ENCODE data around the gene KDM1B.
"Not testable (repeated sequence)": the region's sequence is repeated elsewhere in the genome, so short reads cannot be mapped to it uniquely, and the experiment has no call there.

Gene KDM1B

DNA sequence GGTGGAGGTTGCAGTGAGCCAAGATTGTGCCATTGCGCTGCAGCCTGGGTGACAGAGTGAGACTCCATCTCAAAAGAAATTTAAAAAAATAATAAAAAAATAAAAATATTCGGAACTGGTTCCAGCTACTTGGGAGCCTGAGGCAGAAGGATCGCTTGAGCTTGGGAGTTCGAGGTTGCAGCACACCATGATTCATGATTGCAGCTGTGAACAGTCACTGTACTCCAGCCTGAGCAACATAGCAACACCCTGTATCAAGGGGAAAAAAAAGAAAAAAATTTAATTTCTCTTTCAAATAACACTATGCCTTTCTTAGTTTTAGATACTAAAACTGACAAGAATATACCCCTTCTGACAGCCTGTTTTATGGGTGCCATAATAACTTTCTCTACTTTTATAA is 10.5 kb downstream of the KDM1B start:
- H3K4me1 Mint-ChIP-seq (ENCODE audit: low read depth) = peaks cover 4% of the 10 kb centered on the region
- peaks cover 76% of the 10 kb centered on the region for H3K36me3 Mint-ChIP-seq (ENCODE audit: low read depth)
- DNase-seq = no peak
- no peak overlapping the region for H3K27ac Mint-ChIP-seq
- no peak overlapping the region for H3K4me3 Mint-ChIP-seq
- no peaks in the 10 kb centered on the region for H3K27me3 Mint-ChIP-seq
- H3K9me3 Mint-ChIP-seq = peaks cover 7% of the 10 kb centered on the region

DNA sequence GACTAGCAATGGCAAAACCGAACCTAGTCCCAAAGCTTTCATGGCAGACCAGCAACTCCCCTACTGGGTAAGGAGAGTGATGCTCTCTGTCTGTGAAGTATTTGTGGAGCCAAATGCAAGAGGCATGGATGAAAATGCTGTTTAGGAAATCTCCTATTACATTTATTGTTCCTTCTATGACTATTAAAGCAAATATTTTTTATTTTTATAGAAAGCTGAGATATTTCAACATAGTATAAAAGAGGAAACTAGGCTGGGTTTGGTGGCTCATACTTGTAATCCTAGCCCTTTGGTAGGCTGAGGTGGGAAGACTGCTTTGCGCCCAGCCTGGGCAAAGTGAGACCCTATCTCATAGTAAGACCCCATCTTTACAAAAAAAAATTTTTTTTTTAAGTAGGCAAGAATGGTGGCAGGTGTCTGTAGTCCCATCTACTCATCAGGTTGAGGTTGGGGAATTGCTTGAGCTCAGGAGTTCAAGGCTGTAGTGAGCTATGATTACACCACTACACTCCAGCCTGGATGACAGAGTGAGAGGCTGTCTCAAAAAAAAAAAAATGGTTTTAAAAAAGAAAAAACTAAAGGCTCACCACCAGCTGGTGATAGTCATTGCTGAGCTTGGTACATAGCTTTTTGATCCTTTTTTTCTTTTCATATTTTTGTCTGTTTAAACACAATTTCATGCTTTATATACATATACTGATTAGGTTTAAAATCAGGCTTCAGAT is 11.3 kb downstream of the KDM1B start:
- H3K4me1 Mint-ChIP-seq (ENCODE audit: low read depth) = no peaks in the 10 kb centered on the region
- H3K4me3 Mint-ChIP-seq = no peak overlapping the region
- H3K9me3 Mint-ChIP-seq = peaks cover 7% of the 10 kb centered on the region
- no peak for DNase-seq
- no peak overlapping the region for H3K27ac Mint-ChIP-seq
- peaks cover 74% of the 10 kb centered on the region for H3K36me3 Mint-ChIP-seq (ENCODE audit: low read depth)
- no peaks in the 10 kb centered on the region for H3K27me3 Mint-ChIP-seq

DNA sequence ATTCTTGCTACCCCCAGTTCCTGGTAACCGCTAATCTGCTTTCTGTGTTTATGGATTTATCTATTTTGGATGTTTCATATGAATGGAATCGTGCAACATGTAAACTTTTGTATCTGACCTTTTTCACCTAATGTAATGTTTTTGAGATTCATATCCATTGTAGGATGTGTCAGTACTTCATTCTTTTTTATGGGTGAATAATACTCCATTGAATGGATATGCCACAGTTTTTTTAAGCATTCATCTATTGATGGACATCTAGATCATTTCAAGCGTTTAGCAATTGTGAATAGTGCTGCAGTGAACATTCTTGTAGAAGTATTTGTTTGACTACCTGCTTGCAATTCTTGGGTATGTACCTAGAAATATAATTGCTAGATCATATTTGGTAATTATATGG is 13.0 kb downstream of the KDM1B start:
- H3K9me3 Mint-ChIP-seq = peaks cover 7% of the 10 kb centered on the region
- no peak overlapping the region for H3K27ac Mint-ChIP-seq
- peaks cover 66% of the 10 kb centered on the region for H3K36me3 Mint-ChIP-seq (ENCODE audit: low read depth)
- no peak for DNase-seq
- no peak overlapping the region for H3K4me3 Mint-ChIP-seq
- H3K27me3 Mint-ChIP-seq = no peaks in the 10 kb centered on the region
- no peaks in the 10 kb centered on the region for H3K4me1 Mint-ChIP-seq (ENCODE audit: low read depth)

DNA sequence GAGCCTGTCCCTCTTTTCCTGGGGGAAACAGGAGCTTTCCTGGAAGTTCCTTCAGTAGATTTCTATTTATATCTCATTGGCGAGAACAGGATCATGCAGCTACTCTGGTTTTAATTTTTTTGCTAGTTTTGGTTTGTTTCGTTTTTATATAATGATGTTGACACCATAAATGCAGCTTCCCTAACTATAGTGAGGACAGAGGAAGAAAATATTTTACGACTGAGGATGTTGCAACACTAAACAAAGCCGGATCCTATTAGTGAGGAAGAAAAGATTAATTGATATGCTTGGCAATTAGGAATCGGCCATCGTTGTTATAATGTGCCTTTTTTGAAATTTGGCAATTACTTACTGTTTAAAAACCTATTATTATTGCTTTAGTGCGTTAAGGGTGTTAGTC is 16.6 kb downstream of the KDM1B start:
- Mint-ChIP-seq H3K4me1 (ENCODE audit: low read depth) (peaks cover 2% of the 10 kb centered on the region), H3K27me3 (no peaks in the 10 kb centered on the region), H3K36me3 (ENCODE audit: low read depth) (peaks cover 71% of the 10 kb centered on the region), H3K9me3 (peaks cover 7% of the 10 kb centered on the region), H3K27ac (no peak overlapping the region), H3K4me3 (no peak overlapping the region)
- DNase-seq = no peak

DNA sequence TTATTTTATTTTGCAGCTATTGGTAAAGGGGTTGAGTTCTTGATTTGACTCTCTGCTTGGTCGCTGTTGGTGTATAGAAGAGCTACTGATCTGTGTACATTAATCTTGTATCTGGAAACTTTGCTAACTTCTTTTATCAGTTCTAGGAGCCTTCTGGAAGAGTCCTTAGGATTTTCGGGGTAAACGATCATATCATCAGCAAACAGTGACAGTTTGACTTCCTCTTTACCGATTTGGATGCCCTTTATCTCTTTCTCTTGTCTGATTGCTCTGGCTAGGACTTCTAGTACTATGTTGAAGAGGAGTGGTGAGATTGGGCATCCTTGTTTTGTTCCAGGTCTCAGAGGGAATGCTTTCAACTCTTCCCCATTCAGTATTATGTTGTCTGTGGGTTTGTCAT is 21.0 kb downstream of the KDM1B start:
- not testable (repeated sequence) for H3K4me1 Mint-ChIP-seq (ENCODE audit: low read depth); H3K4me3 Mint-ChIP-seq; H3K27ac Mint-ChIP-seq; H3K9me3 Mint-ChIP-seq; DNase-seq; H3K27me3 Mint-ChIP-seq
- H3K36me3 Mint-ChIP-seq (ENCODE audit: low read depth) = peaks cover 68% of the 10 kb centered on the region

DNA sequence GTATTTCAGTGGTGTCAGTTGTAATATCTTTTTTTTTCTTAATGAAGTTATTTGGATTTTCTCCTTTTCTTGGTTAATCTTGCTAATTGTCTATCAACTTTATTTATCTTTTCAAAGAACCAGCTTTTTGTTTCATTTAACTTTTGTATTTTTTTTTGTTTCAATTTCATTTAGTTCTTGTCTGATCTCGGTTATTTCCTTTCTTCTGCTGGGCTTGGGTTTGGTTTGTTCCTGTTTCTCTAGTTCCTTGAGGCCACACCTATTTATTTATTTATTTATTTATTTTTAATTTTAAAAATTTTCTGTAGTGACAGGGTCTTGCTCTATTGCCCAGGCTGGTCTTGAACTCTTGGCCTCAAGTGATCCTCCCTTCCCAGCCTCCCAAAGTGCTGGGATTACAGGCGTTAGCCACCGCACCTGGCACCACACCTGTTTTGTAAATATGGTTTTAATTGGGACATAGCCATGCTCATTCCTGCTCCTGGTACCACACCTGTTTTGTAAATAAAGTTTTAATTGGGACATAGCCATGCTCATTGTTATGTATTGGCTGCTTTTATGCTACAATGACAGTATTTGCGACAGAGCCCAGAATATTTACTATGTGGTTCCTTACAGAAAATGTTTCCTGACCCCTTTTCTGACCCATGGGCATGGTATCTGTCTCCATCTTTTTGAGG is 22.2 kb downstream of the KDM1B start:
- Mint-ChIP-seq H3K9me3 (no peaks in the 10 kb centered on the region), H3K4me1 (ENCODE audit: low read depth) (peaks cover 3% of the 10 kb centered on the region), H3K36me3 (ENCODE audit: low read depth) (peaks cover 65% of the 10 kb centered on the region), H3K27ac (no peak overlapping the region), H3K27me3 (no peaks in the 10 kb centered on the region), H3K4me3 (no peak overlapping the region)
- no peak for DNase-seq

DNA sequence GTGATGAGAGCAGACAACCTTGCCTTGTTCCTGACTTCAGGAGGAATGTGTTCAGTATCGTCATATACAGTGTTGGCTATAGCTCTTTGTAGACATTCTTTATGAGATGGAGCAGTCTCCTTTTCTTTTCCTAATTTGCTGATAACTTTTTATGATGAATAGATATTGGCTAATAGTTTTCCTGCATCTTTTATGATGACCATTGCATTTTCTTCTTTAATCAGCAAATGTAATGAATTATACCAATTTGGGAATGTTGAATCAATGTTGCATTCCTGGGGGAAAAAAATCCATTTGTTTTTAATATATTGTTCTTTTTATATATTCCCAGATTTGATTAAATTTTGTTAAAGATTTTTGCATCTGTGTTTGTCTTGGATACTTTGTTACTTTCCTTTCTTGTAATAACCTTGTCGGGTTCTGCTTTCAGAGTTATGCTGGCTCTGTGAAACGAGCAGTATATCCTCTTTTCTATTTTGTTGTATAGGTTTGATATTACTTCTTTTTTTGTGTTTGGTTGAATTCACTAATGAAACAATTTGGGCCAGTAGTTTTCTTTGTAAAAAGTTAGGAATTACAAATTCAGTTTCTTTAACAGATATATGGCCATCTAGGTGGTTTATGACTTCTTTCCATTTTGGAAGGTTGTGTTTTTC is 23.9 kb downstream of the KDM1B start:
- Mint-ChIP-seq H3K9me3 (no peaks in the 10 kb centered on the region), H3K27ac (no peak overlapping the region), H3K4me3 (no peak overlapping the region), H3K4me1 (ENCODE audit: low read depth) (peaks cover 3% of the 10 kb centered on the region), H3K27me3 (no peaks in the 10 kb centered on the region), H3K36me3 (ENCODE audit: low read depth) (peaks cover 68% of the 10 kb centered on the region)
- no peak for DNase-seq

DNA sequence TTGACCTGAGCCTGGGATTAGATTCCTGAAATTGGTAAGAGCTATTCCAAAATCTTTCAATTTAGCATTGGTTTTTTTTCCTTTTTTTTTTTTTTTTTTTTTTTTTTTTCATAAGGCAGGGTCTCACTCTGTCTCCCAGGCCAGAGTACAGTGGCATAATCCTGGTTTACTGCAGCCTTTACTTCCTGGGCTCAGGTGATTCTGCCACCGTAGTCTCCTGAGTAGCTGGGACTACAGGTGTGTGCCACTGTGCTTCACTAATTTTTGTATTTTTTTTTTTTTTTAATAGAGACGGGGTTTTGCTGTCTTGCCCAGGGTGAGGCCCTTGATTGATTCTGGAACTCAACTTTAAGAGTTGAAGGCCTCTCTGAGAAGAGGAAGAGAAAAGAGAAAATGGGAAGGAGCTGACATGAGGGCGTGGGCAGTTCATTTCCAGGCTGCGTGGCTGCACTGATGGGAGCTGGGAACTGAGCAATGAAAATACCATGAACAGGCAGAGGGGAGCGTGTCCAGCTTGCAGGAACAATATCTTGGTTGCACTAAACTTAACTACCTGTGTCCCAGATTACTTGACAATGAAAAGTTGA is 24.6 kb downstream of the KDM1B start:
- no peaks in the 10 kb centered on the region for H3K9me3 Mint-ChIP-seq
- peaks cover 66% of the 10 kb centered on the region for H3K36me3 Mint-ChIP-seq (ENCODE audit: low read depth)
- H3K4me3 Mint-ChIP-seq = no peak overlapping the region

DNA sequence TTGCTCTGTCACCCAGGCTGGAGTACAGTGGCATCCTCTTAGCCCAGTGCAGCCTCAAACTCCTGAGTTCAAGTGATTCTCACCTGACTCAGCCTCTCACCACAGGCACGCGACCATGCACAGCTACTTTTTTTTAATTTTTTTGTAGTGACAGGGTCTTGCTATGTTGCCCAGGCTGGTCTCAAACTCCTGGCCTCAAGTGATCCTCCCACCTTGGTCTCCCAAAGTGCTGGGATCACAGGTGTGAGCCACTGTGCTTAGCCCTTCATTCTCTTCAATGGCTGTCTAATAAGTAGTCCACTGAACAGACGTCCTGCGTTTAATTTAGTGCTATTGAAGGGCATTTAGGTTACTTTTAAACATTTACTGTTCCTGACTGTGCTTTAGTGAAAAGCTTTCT is 27.3 kb downstream of the KDM1B start:
- no peaks in the 10 kb centered on the region for H3K27me3 Mint-ChIP-seq
- H3K4me3 Mint-ChIP-seq = no peak overlapping the region
- no peak for DNase-seq
- no peak overlapping the region for H3K27ac Mint-ChIP-seq
- peaks cover 13% of the 10 kb centered on the region for H3K4me1 Mint-ChIP-seq (ENCODE audit: low read depth)
- peaks cover 65% of the 10 kb centered on the region for H3K36me3 Mint-ChIP-seq (ENCODE audit: low read depth)
- H3K9me3 Mint-ChIP-seq = no peaks in the 10 kb centered on the region

More for the DNA sequence above, 24.6 kb downstream of the KDM1B start:
- H3K27ac Mint-ChIP-seq = no peak overlapping the region
- DNase-seq = no peak
- H3K27me3 Mint-ChIP-seq = no peaks in the 10 kb centered on the region
- peaks cover 6% of the 10 kb centered on the region for H3K4me1 Mint-ChIP-seq (ENCODE audit: low read depth)

DNA sequence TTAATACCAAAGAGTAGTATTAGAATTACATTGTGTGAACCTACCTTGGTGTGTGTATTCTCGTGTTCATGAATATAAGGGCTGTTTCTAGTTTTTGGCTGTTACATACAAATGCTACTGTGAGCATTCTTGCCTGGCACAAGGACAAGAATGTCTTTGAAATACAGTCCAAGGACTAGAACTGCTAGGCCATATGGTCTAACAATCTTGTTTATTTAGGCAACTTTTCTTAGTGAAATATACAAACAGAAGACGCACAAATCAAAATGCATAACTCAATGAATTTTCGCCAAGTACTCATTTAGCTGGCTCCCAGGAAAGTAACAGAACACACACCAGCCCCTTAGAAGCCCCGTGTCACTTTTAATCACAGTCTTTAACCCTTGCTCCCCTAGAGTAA is 28.5 kb downstream of the KDM1B start:
- Mint-ChIP-seq H3K27me3 (no peaks in the 10 kb centered on the region), H3K9me3 (no peaks in the 10 kb centered on the region), H3K27ac (no peak overlapping the region), H3K4me3 (no peak overlapping the region), H3K4me1 (ENCODE audit: low read depth) (peaks cover 12% of the 10 kb centered on the region), H3K36me3 (ENCODE audit: low read depth) (peaks cover 68% of the 10 kb centered on the region)
- DNase-seq = no peak

DNA sequence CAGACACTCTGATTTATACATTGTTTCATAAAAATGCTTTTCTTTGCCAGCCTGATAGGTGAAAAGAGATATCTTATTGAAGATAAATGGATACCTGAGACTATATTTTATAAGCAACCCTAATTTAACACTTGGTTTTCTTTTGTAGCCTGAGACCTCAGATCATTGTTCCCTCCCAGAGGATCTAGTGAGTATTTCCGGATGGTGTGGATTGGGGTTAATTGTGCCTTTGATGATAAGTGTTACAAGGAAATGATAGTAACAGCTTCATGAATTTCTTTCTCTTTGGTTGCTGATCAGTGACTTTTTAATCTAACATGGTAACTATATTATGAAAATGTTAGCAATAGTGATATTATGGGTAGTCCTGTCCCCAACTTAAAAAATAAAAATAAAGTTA is 30.4 kb downstream of the KDM1B start:
- no peaks in the 10 kb centered on the region for H3K9me3 Mint-ChIP-seq
- peaks cover 64% of the 10 kb centered on the region for H3K36me3 Mint-ChIP-seq (ENCODE audit: low read depth)

DNA sequence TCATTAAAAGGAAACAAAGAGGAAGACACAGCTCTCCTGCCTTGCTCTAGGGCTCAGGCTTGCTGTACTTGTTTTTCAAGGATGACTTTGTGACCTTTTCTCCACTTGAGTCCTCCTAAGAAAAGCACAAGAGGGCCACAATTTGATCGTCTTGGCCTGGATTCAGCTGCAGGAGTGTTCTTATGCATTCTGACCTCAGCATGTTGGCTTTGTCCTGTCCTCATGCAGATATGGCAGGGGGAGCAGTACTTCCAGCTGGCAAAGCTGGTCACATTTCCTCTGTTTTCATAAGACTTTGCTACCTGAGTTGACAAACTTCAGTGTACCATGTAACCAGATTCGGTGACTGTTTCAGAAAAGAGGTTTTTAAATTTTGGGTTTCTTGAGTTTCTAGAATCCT is 30.8 kb downstream of the KDM1B start:
- peaks cover 62% of the 10 kb centered on the region for H3K36me3 Mint-ChIP-seq (ENCODE audit: low read depth)
- no peak overlapping the region for H3K27ac Mint-ChIP-seq
- DNase-seq = no peak
- peaks cover 11% of the 10 kb centered on the region for H3K4me1 Mint-ChIP-seq (ENCODE audit: low read depth)
- no peaks in the 10 kb centered on the region for H3K27me3 Mint-ChIP-seq
- no peaks in the 10 kb centered on the region for H3K9me3 Mint-ChIP-seq
- no peak overlapping the region for H3K4me3 Mint-ChIP-seq

More for the DNA sequence above, 30.4 kb downstream of the KDM1B start:
- Mint-ChIP-seq H3K4me3 (no peak overlapping the region), H3K27me3 (no peaks in the 10 kb centered on the region), H3K4me1 (ENCODE audit: low read depth) (peaks cover 11% of the 10 kb centered on the region), H3K27ac (no peak overlapping the region)
- no peak for DNase-seq

DNA sequence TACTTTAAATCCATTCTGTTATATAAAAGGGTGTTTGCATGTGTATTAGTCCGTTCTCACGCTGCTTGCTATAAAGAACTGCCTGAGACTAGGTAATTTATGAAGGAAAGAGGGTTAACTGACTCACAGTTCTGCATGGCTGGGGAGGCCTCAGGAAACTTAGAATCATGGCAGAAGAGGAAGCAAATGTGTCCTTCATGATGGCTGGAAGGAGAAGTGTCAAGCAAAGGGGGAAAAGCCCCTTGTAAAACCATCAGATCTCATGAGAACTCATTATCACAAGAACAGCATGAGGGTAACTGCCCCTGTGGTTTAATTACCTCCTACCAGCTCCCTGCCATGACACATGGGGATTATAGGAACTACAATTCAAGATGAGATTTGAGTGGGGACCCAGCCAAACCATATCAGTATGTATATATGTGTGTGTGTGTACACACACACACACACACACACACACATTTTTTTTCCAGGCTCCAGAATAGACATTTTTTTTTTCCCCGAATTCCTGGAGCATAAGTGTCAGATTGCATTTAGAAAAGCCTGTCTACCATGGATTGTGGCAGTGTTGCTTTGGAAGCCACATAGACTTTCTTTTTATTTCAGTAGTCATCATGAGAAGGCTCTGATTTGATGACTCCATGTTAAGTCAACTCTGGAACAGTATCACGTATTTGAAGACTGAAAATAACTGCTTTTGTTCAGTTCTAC is 31.5 kb downstream of the KDM1B start:
- Mint-ChIP-seq H3K27me3 (no peaks in the 10 kb centered on the region), H3K4me3 (no peak overlapping the region), H3K27ac (peak overlapping the region; percentile 1), H3K9me3 (no peaks in the 10 kb centered on the region), H3K4me1 (ENCODE audit: low read depth) (peaks cover 11% of the 10 kb centered on the region), H3K36me3 (ENCODE audit: low read depth) (peaks cover 65% of the 10 kb centered on the region)
- no peak for DNase-seq

DNA sequence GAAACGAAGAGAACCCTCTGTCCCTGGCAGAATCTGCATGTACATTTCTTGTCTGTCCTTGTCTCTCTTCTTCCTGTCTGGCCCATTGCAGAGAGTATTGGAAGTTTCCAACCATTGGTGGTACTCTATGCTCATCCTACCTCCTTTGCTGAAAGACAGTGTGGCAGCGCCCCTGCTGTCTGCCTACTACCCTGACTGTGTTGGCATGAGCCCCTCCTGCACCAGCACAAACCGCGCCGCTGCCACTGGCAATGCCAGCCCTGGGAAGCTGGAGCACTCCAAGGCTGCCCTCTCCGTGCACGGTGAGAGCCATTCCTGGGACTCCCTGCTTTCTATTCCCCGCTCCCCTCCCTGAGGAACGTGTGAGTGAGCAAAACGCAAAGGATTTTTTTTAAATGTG is 32.5 kb downstream of the KDM1B start:
- Mint-ChIP-seq H3K27me3 (no peaks in the 10 kb centered on the region), H3K27ac (no peak overlapping the region), H3K36me3 (ENCODE audit: low read depth) (peaks cover 68% of the 10 kb centered on the region), H3K4me3 (no peak overlapping the region), H3K9me3 (no peaks in the 10 kb centered on the region), H3K4me1 (ENCODE audit: low read depth) (peaks cover 11% of the 10 kb centered on the region)
- DNase-seq = no peak
